HG03280 (cell line): ENCODE results near the gene DBF4B.

ENCODE experiments used
- ATAC-seq: cut with Tn5 transposase; IDR thresholded peaks from one replicate; pipeline ENCODE4 v1.9.1; 2021; ENCODE audit warnings: mild to moderate bottlenecking, moderate library complexity; ENCODE audit not compliant: unreplicated experiment

Gene DBF4B

DNA sequence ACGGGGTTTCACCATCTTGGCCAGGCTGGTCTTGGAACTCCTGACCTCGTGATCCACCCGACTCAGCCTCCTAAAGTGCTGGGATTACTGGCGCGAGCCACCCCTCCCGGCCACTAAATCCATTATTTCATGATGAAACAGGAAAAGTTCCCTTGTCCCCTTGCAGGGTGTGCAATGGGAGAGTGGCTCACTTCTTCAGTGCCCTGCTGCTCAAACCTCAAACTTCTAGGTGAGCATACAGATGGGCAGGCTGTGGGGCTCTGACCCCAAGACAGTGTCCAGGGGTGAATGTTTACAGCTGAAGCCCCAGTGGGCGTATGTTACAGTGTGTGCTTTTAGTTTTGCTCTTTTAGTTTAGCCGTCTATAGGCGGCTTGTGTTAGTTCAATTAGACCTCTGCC lies 87.0 kb downstream of the DBF4B start:
- ATAC-seq, result no peak

DNA sequence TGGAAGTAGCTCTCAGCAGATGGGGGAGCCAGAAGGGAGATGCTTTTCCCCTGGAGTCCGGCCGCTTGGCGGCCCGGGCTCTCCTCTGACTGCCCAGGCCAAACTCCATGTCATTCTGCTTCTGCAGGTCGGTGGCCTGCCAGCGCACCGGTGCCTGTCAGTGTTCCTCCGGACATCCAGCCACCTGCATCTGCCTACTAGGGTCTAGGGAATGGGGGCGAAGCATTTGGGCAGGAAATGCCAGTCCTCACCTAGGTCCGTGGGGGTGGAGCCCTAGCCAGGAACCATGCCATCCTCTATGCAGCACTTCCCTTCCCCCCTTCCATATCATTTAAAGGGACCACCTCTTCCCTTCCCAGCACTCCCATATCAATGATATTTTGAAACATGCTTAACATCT lies 87.5 kb downstream of the DBF4B start:
- ATAC-seq, result no peak

GRCh38 chr17:44796731-44797130 lies 88.3 kb downstream of the DBF4B start:
- ATAC-seq, result no peak

DNA sequence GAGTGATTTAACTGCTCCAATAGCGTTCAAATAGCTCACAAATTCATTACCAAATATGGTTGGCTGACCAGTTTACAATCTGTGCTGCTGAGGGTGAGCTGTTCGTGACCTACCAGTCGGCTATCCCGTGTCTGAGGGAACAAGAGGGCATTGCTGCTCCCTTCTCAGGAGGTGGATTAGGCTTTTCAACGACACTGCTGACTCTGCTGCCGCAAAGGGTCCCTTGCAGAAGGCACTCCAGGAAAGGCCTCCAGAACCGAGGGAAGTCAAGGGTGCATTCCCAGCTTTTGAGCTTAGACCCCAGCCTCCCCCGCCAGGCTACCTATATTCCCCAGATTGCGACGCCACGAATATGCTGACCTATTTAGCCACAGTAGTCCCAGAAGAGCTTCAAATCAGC lies 89.3 kb downstream of the DBF4B start:
- no peak for ATAC-seq

- ATAC-seq, result no peak
Measured at GRCh38 chr17:44798356-44798755, 89.9 kb downstream of the DBF4B start.
